Right lobe of liver (tissue), 6 donors: Measurements from ENCODE around the gene TMX1. TPM values are rescaled to one million over a fixed set of nuclear protein-coding genes. Genes with fewer than 3 reads are reported as not detected.

Source experiments
- ATAC-seq, 4 donors: fragments of 200-7000 bp; cut with Tn5 transposase; one replicate each; pipeline ENCODE4 v1.9.1; 2020; ENCODE audit warnings: mild to moderate bottlenecking in 4 of 4, moderate library complexity in 4 of 4
- DNase-seq, 3 donors: peaks; one replicate each; pipeline ENCODE4 v3.0.0-alpha.2; 2020
- H3K27ac ChIP-seq, 3 donors: fragments of 200-600 bp; one replicate each; pipeline ENCODE4 v1.8.0; 2022
- H3K27me3 ChIP-seq, 2 donors: fragments of 200-600 bp; one replicate each; pipeline ENCODE4 v1.8.0; 2022
- H3K36me3 ChIP-seq, 4 donors: fragments of 200-600 bp; sonication (generic) in 1 of 4; one replicate each; pipeline versions ENCODE4 v1.5.1 to v1.8.0; 2017 to 2022; ENCODE audit warnings: control low read depth in 1 of 4
- H3K4me1 ChIP-seq, 4 donors: fragments of 200-600 bp; sonication (generic) in 1 of 4; one replicate each; pipeline versions ENCODE4 v1.5.1 to v1.8.0; 2017 to 2022; ENCODE audit warnings: control low read depth in 1 of 4
- H3K4me3 ChIP-seq, 3 donors: fragments of 200-600 bp; one replicate each; pipeline ENCODE4 v1.8.0; 2022
- H3K9me3 ChIP-seq, 4 donors: fragments of 200-600 bp; sonication (generic) in 1 of 4; one replicate each; pipeline versions ENCODE4 v1.5.1 to v1.8.0; 2017 to 2022; ENCODE audit warnings: control low read depth in 1 of 4
- CTCF ChIP-seq, 4 donors: fragments of 200-600 bp in 3 of 4; fragments of 450-650 bp in 1 of 4; IDR thresholded peaks; one replicate each; pipeline versions ENCODE4 v1.5.1 to v1.8.0; 2016 to 2022; ENCODE audit warnings: antibody characterized with exemption in 4 of 4, mild to moderate bottlenecking in 2 of 4
- POLR2A ChIP-seq: fragments of 450-650 bp; IDR thresholded peaks from one replicate; pipeline ENCODE4 v1.6.1; 2017; ENCODE audit warnings: antibody characterized with exemption, mild to moderate bottlenecking
- WGBS: methylation state at CpG from one replicate; pipeline ENCODE4 v1.1.6; 2018; ENCODE audit warnings: low coverage, low lambda C conversion rate; ENCODE audit not compliant: insufficient coverage; ENCODE audit errors: missing lambda C conversion rate; 5-methylcytosine and 5-hydroxymethylcytosine counted together
- intact Hi-C, 2 donors: fragments of 100-400 bp; cut with DNase I; formaldehyde crosslinking; loops; one replicate each; pipeline versions ENCODE4 v1.11.2 to v1.14.1; 2022
- total RNA-seq, 6 experiments: library from RNA; depleted of rRNA in 2 of 6; stranded (reverse); fragments of >200 nt in 2 of 6; fragmentation: NEBNext Ultra II Directional in 3 of 6; extraction: Animal tissue kit (Norgen Biotek cat#: 25700) in 3 of 6; gene quantifications; one replicate each; pipeline versions ENCODE4 v1.1.0 to v1.2.4, GENCODE V29; 2016 to 2023
- donor health status: DM: no; HTN: yes; CAD: no.
- donor health status: DM: no; HTN: no; CAD: no.
- donor health status: DM: no; HTN: no; CAD: no.
- donor health status: DM: no; HTN: yes; CAD: no.
- donor health status: DM: no; HTN: yes; CAD: no.

Gene TMX1
- total RNA-seq, 6 experiments from 2014 or later = 11.3 to 18.4 (median 17.0) TPM

- Histone ChIP-seq H3K4me1 (no peaks in the 10 kb centered on the region), H3K9me3 (no peaks in the 10 kb centered on the region), H3K27ac (no peak overlapping the region), H3K4me3 (no peak overlapping the region), H3K27me3 (no peaks in the 10 kb centered on the region), H3K36me3 (peaks cover 0 to 34% (median 13%) of the 10 kb centered on the region in 4 donors)
- DNase-seq (no peak), ATAC-seq (peak; percentile 19 to 50 (median 22))
- WGBS = 85% methylated on average over 4 of the region's 4 CpGs
- intact Hi-C loops = no loop called here
- TF ChIP-seq POLR2A (no peak), CTCF (IDR thresholded peaks at IDR 0.05) (no peak)
Measured at GRCh38 chr14:51248016-51248987, 8.3 kb downstream of the TMX1 start.

- ATAC-seq = no peak
- intact Hi-C loops = no loop called here
- Histone ChIP-seq H3K9me3 (no peaks in the 10 kb centered on the region), H3K36me3 (peaks cover 0 to 34% (median 13%) of the 10 kb centered on the region in 4 donors), H3K4me1 (no peaks in the 10 kb centered on the region), H3K27me3 (no peaks in the 10 kb centered on the region), H3K4me3 (no peak overlapping the region), H3K27ac (no peak overlapping the region)
- TF ChIP-seq CTCF (IDR thresholded peaks at IDR 0.05) (no peak), POLR2A (no peak)
- DNase-seq = no peak
- 100% methylated on average over 4 of the region's 4 CpGs for WGBS
Measured at GRCh38 chr14:51251486-51251885, 11.4 kb downstream of the TMX1 start.

- Histone ChIP-seq H3K4me1 (no peaks in the 10 kb centered on the region), H3K9me3 (no peaks in the 10 kb centered on the region), H3K27ac (no peak overlapping the region), H3K27me3 (no peaks in the 10 kb centered on the region), H3K4me3 (no peak overlapping the region), H3K36me3 (peaks cover 0 to 33% (median 9%) of the 10 kb centered on the region in 4 donors)
- TF ChIP-seq CTCF (IDR thresholded peaks at IDR 0.05) = no peak
- no peak for TF ChIP-seq POLR2A
- DNase-seq = no peak
- intact Hi-C loops = no loop called here
- ATAC-seq = no peak
Measured at GRCh38 chr14:51253880-51254279, 13.8 kb downstream of the TMX1 start.

GRCh38 chr14:51258280-51258679 lies 18.2 kb downstream of the TMX1 start:
- TF ChIP-seq CTCF (IDR thresholded peaks at IDR 0.05) (no peak), POLR2A (no peak)
- WGBS = 86% methylated on average over 1 of the region's 1 CpG
- Histone ChIP-seq H3K4me3 (no peak overlapping the region), H3K4me1 (no peaks in the 10 kb centered on the region), H3K36me3 (peaks cover 0 to 7% (median 0%) of the 10 kb centered on the region in 4 donors), H3K27ac (no peak overlapping the region), H3K9me3 (no peaks in the 10 kb centered on the region), H3K27me3 (no peaks in the 10 kb centered on the region)
- DNase-seq = no peak
- ATAC-seq = no peak
- intact Hi-C loops = no loop called here
